Spleen (tissue), 11 donors: Measurements from ENCODE around the gene SLC16A13. TPM values are rescaled to one million over a fixed set of nuclear protein-coding genes. Genes with fewer than 3 reads are reported as not detected.

Experiments used
- DNase-seq: peaks from one replicate; pipeline ENCODE4 v3.0.0-alpha.2; 2020
- H3K27ac ChIP-seq, 8 donors: fragments of 200-600 bp; sonication (generic) in 7 of 8; 1 replicate in 4 of 8; 2 replicates in 4 of 8; pipeline versions ENCODE4 v1.5.0 to v1.8.0; 2016 to 2021; ENCODE audit warnings: inconsistent platforms in 4 of 8, mild to moderate bottlenecking in 4 of 8, moderate library complexity in 1 of 8
- H3K27me3 ChIP-seq, 7 donors: fragments of 200-600 bp; sonication (generic) in 6 of 7; replicated peaks in 1 of 7; 1 replicate in 4 of 7; 2 replicates in 3 of 7; pipeline versions ENCODE4 v1.5.0 to v1.8.0; 2016 to 2021; ENCODE audit warnings: inconsistent platforms in 3 of 7, mild to moderate bottlenecking in 1 of 7
- H3K36me3 ChIP-seq, 6 donors: fragments of 200-600 bp; sonication (generic) in 5 of 6; 1 replicate in 4 of 6; 2 replicates in 2 of 6; pipeline versions ENCODE4 v1.5.0 to v1.8.0; 2016 to 2021; ENCODE audit warnings: inconsistent platforms in 2 of 6
- H3K4me1 ChIP-seq, 6 donors: fragments of 200-600 bp; sonication (generic) in 5 of 6; 1 replicate in 3 of 6; 2 replicates in 3 of 6; pipeline versions ENCODE4 v1.5.0 to v1.8.0; 2016 to 2021; ENCODE audit warnings: inconsistent platforms in 3 of 6
- H3K4me3 ChIP-seq, 8 donors: fragments of 200-600 bp; sonication (generic) in 7 of 8; 1 replicate in 4 of 8; 2 replicates in 4 of 8; pipeline versions ENCODE4 v1.5.0 to v1.8.0; 2016 to 2021; ENCODE audit warnings: inconsistent platforms in 4 of 8, mild to moderate bottlenecking in 4 of 8, moderate library complexity in 2 of 8
- H3K9me3 ChIP-seq, 8 donors: fragments of 200-600 bp; sonication (generic) in 7 of 8; 1 replicate in 4 of 8; 2 replicates in 4 of 8; pipeline versions ENCODE4 v1.5.0 to v1.8.0; 2016 to 2021; ENCODE audit warnings: inconsistent platforms in 4 of 8
- CTCF ChIP-seq, 11 experiments: fragments of 200-600 bp in 7 of 11; fragments of 450-650 bp in 4 of 11; sonication (generic) in 4 of 11; IDR thresholded peaks in 8 of 11; conservative IDR thresholded peaks in 3 of 11; 1 replicate in 7 of 11; 2 replicates in 4 of 11; pipeline versions ENCODE4 v1.4.0 to v1.8.0; 2016 to 2021; ENCODE audit warnings: antibody characterized with exemption in 11 of 11, inconsistent platforms in 4 of 11, mild to moderate bottlenecking in 1 of 11
- POLR2A ChIP-seq, 3 donors: fragments of 450-650 bp; IDR thresholded peaks; one replicate each; pipeline ENCODE4 v1.5.1; 2017; ENCODE audit warnings: antibody characterized with exemption in 3 of 3, mild to moderate bottlenecking in 1 of 3
- POLR2AphosphoS5 ChIP-seq, 3 donors: sonication (generic); formaldehyde crosslinking; IDR thresholded peaks; one replicate each; pipeline ENCODE4 v1.5.1; 2017; ENCODE audit warnings: antibody characterized with exemption in 3 of 3
- WGBS, 5 donors: extraction: QIAGEN DNeasy Blood & Tissue Kit in 3 of 5; methylation state at CpG; one replicate each; pipeline versions ENCODE4 v1.1.5 to v1.1.7; 2013 to 2018; 5-methylcytosine and 5-hydroxymethylcytosine counted together
- intact Hi-C: fragments of 100-400 bp; cut with DNase I; formaldehyde crosslinking; loops from one replicate; pipeline ENCODE4 v1.15.0; 2023; ENCODE audit warnings: low total_unique reads
- polyA plus RNA-seq, 3 donors: library from polyadenylated mRNA; stranded (reverse); fragments of 200-250 nt; gene quantifications; one replicate each; pipeline ENCODE4 v1.2.1, GENCODE V29; 2013
- total RNA-seq, 7 donors: library from RNA; depleted of rRNA in 3 of 7; stranded (reverse); fragments of >200 nt in 3 of 7; fragmentation: NEBNext Ultra II Directional in 4 of 7; extraction: Animal tissue kit (Norgen Biotek cat#: 25700) in 4 of 7; gene quantifications; one replicate each; pipeline versions ENCODE4 v1.1.0 to v1.2.1, GENCODE V29; 2016 to 2021
- donor health status: healthy with polysubstance abuse.
- donor health status: DM: no; HTN: no; CAD: no; lungs with moderate emphysema.
- donor health status: DM: no; HTN: no; CAD: no.
- donor health status: Bipolar disorder and iron deficiency.
- donor health status: healthy.
- donor health status: DM: no; HTN: no; CAD: no.
- donor health status: DM: yes; HTN: yes; CAD: no.

SLC16A13 gene
- total and polyA plus RNA-seq, 10 donors: 1.7 to 15.3 (median 6.1) TPM

GRCh38 chr17:7023576-7024401 is 12.0 kb upstream of the SLC16A13 start:
- no peaks in the 10 kb centered on the region for H3K9me3 ChIP-seq
- H3K27me3 ChIP-seq: peaks cover 0 to 15% (median 0%) of the 10 kb centered on the region in 7 donors
- H3K4me1 ChIP-seq: peaks cover 24 to 97% (median 59%) of the 10 kb centered on the region in 6 donors
- WGBS, 5 donors: 33 to 45% (median 37%) methylated on average over 40 to 51 of the region's 51 CpGs
- intact Hi-C loops: loop anchor here (5.0 kb wide), 1 partner anchor 111 kb away; no protein-coding TSS in a partner anchor
- TF ChIP-seq CTCF (IDR thresholded peaks at IDR 0.05 in 8 of 11, conservative IDR thresholded peaks at IDR 0.05 in 3 of 11) (no peak), POLR2A (IDR thresholded peaks at IDR 0.05) (peak in 1 of 3 donors; percentile 71), POLR2AphosphoS5 (IDR thresholded peaks at IDR 0.05) (peak; percentile 93 to 98 (median 94))
- H3K36me3 ChIP-seq: peaks cover 0 to 22% (median 0%) of the 10 kb centered on the region in 6 donors
- peak; percentile 97 for DNase-seq
- H3K4me3 ChIP-seq: peak overlapping the region; percentile 24 to 69 (median 36)
- peak overlapping the region; percentile 63 to 100 (median 93) for H3K27ac ChIP-seq

- DNase-seq: no peak
- intact Hi-C loops: loop anchor here (5.0 kb wide), 1 partner anchor 112 kb away; no protein-coding TSS in a partner anchor
- peaks cover 29 to 97% (median 64%) of the 10 kb centered on the region in 6 donors for H3K4me1 ChIP-seq
These were observed 11.4 kb upstream of the SLC16A13 start for GRCh38 chr17:7024402-7024785.

GRCh38 chr17:7025245-7025644 is 10.6 kb upstream of the SLC16A13 start:
- no peaks in the 10 kb centered on the region for H3K9me3 ChIP-seq
- DNase-seq: no peak
- 79 to 90% (median 79%) methylated on average over 1 of the region's 1 CpG for WGBS, 5 donors
- H3K27ac ChIP-seq: peak overlapping the region in 1 of 8 donors; percentile 10
- peaks cover 0 to 15% (median 0%) of the 10 kb centered on the region in 7 donors for H3K27me3 ChIP-seq
- peak overlapping the region in 2 of 8 donors; percentile 45 to 69 for H3K4me3 ChIP-seq
- TF ChIP-seq CTCF (IDR thresholded peaks at IDR 0.05 in 8 of 11, conservative IDR thresholded peaks at IDR 0.05 in 3 of 11): no peak
- intact Hi-C loops: no loop called here
- H3K36me3 ChIP-seq: peaks cover 0 to 22% (median 0%) of the 10 kb centered on the region in 6 donors
- peaks cover 37 to 97% (median 68%) of the 10 kb centered on the region in 6 donors for H3K4me1 ChIP-seq

More at GRCh38 chr17:7024402-7024785, 11.4 kb upstream of the SLC16A13 start:
- H3K9me3 ChIP-seq: no peaks in the 10 kb centered on the region
- peak overlapping the region in 4 of 8 donors; percentile 34 to 69 (median 44) for H3K4me3 ChIP-seq
- 66 to 85% (median 74%) methylated on average over 7 to 8 of the region's 8 CpGs for WGBS, 5 donors
- H3K27ac ChIP-seq: peak overlapping the region in 4 of 8 donors; percentile 99 to 100 (median 100)
- TF ChIP-seq POLR2A (IDR thresholded peaks at IDR 0.05) (no peak), CTCF (IDR thresholded peaks at IDR 0.05 in 8 of 11, conservative IDR thresholded peaks at IDR 0.05 in 3 of 11) (no peak), POLR2AphosphoS5 (IDR thresholded peaks at IDR 0.05) (no peak)
- H3K27me3 ChIP-seq: peaks cover 0 to 15% (median 0%) of the 10 kb centered on the region in 7 donors
- peaks cover 0 to 22% (median 0%) of the 10 kb centered on the region in 6 donors for H3K36me3 ChIP-seq
